ENCODE results near the gene BRIP1.

GRCh38 chr17:61731330-61731729 is 132.0 kb downstream of the BRIP1 start:
- TF ChIP-seq EZH2 (IDR thresholded peaks at IDR 0.05; ENCODE audit: insufficient read depth, low read length) (no peak), CTCF (IDR thresholded peaks at IDR 0.05; ENCODE audit: insufficient read depth, low read depth, low read length) (no peak)
